ENCODE measurements around the gene HSPB8.

GRCh38 chr12:119176267-119177055 lies 2.3 kb upstream of the HSPB8 start:
- TF ChIP-seq, protein P1, sequence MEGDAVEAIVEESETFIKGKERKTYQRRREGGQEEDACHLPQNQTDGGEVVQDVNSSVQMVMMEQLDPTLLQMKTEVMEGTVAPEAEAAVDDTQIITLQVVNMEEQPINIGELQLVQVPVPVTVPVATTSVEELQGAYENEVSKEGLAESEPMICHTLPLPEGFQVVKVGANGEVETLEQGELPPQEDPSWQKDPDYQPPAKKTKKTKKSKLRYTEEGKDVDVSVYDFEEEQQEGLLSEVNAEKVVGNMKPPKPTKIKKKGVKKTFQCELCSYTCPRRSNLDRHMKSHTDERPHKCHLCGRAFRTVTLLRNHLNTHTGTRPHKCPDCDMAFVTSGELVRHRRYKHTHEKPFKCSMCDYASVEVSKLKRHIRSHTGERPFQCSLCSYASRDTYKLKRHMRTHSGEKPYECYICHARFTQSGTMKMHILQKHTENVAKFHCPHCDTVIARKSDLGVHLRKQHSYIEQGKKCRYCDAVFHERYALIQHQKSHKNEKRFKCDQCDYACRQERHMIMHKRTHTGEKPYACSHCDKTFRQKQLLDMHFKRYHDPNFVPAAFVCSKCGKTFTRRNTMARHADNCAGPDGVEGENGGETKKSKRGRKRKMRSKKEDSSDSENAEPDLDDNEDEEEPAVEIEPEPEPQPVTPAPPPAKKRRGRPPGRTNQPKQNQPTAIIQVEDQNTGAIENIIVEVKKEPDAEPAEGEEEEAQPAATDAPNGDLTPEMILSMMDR (IDR thresholded peaks at IDR 0.05): no peak
- no peak for TF ChIP-seq ZFX (IDR thresholded peaks at IDR 0.05; ENCODE audit: borderline replicate concordance)
